IMR-90 (cell line): ENCODE data around the gene IGFBP5.

Experiments used
- CEBPB ChIP-seq: IDR thresholded peaks from 2 replicates; pipeline ENCODE4 v1.6.1; 2012; ENCODE audit warnings: low read depth, low read length, improper control_type of control experiment
- CTCF ChIP-seq: conservative IDR thresholded peaks from 2 replicates; pipeline ENCODE4 v1.5.1; 2012; ENCODE audit warnings: mild to moderate bottlenecking, low read depth, low read length, improper control_type of control experiment
- ELK1 ChIP-seq: fragments of 150-350 bp; IDR thresholded peaks from 2 replicates; pipeline ENCODE4 v1.6.1; 2016; ENCODE audit warnings: low read depth, mild to moderate bottlenecking, low read length, moderate library complexity, borderline replicate concordance
- RAD21 ChIP-seq: IDR thresholded peaks from 2 replicates; pipeline ENCODE4 v1.6.1; 2012; ENCODE audit warnings: low read length, improper control_type of control experiment

DNA sequence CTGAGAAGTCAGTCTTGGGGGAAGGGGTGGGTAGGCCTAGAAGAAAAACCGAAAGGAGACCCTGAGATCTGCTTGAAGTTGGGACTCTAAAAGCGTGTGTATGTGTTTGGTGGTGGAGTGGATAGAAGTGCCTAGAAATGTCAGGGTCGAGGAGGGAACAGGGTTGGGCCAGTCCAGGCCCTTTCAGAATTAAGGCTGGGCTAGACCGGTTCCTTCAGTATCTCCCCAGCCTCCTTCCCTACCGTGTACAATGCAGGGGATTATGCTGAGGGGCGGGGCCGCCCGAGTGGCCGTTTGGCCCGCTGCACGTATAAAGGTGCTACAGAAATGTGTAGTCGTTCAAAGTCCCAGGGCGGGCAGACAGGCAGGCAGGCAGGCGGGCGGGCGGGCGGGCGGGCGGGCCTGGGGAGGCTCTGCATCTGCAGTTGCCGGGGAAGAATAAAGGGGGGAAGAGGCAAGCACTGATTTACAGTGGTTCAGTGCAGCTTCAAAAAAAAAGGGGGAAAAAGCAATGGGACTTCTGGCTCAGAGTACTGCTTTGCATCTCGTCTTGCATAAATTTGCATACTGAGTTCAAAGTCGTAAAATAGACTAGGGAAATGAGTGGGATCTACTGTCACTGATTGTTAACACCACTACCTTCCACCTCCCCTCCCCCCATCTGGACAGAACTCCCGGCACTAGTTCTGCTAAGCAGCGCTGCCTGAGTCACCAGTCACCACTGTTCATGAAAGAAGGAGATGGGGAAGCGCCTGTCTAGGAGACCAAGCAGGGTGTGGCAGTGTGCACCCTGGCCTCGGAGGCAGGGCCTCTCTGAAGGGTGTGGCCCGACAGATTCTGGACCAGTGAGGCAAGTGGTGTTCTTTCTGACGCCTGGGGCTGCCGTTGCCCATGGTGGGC, 58.5 kb downstream of the IGFBP5 start:
- no peak for TF ChIP-seq CTCF
- TF ChIP-seq CEBPB = no peak
- TF ChIP-seq RAD21 = no peak
- no peak for TF ChIP-seq ELK1
